PC-3 (cell line): ENCODE measurements around the gene FAM168A. TPM values are rescaled to one million over a fixed set of nuclear protein-coding genes. Genes with fewer than 3 reads are reported as not detected.

Source experiments
- ATAC-seq: fragments of 200-7000 bp; cut with Tn5 transposase; 2 replicates; pipeline ENCODE4 v1.9.1; 2020; ENCODE audit warnings: mild to moderate bottlenecking, moderate library complexity
- BruUV-seq: library from RNA; stranded (reverse); fragments of 400-500 nt; replicated peaks from 2 replicates; lab custom pipeline; 2021; lab: Mats Ljungman, UMichigan
- CTCF ChIA-PET: fragments of 300-600 bp; sonication (Branson Sonifier 250); formaldehyde crosslinking; loops from one replicate; lab custom pipeline; 2022; ENCODE audit warnings: antibody characterized with exemption; lab: Charles Lee
- POLR2A ChIA-PET: fragments of 300-600 bp; sonication (Branson Sonifier 250); formaldehyde crosslinking; loops from one replicate; lab custom pipeline; 2022; ENCODE audit warnings: antibody characterized with exemption; ENCODE audit not compliant: unreplicated experiment; lab: Charles Lee
- DNase-seq: peaks from one replicate; pipeline ENCODE4 v3.0.0-alpha.2; 2015
- H2AFZ ChIP-seq: fragments of 300-600 bp; sonication (generic); 2 replicates; pipeline ENCODE4 v1.6.0; 2016; ENCODE audit warnings: antibody characterized with exemption, low read length
- H3F3A ChIP-seq: fragments of 300-600 bp; sonication (generic); one replicate; pipeline ENCODE4 v1.6.0; 2017; ENCODE audit warnings: antibody characterized with exemption, low read length, control low read depth, mild to moderate bottlenecking; ENCODE audit not compliant: unreplicated experiment
- H3K27ac ChIP-seq: fragments of 300-600 bp; sonication (generic); 2 replicates; pipeline ENCODE4 v1.5.1; 2016; ENCODE audit warnings: mild to moderate bottlenecking, low read length
- H3K27me3 ChIP-seq: fragments of 300-600 bp; sonication (generic); 2 replicates; pipeline ENCODE4 v1.6.1; 2016; ENCODE audit warnings: low read length, mixed read lengths
- H3K36me3 ChIP-seq: fragments of 300-600 bp; sonication (generic); 2 replicates; pipeline ENCODE4 v1.6.1; 2016; ENCODE audit warnings: low read depth, mixed run types, low read length, mixed read lengths
- H3K4me1 ChIP-seq: fragments of 300-600 bp; sonication (generic); 2 replicates; pipeline ENCODE4 v1.5.1; 2016; ENCODE audit warnings: low read length; ENCODE audit not compliant: insufficient read depth
- H3K4me2 ChIP-seq: fragments of 300-600 bp; sonication (generic); 2 replicates; pipeline ENCODE4 v1.6.0; 2016; ENCODE audit warnings: low read length
- H3K4me3 ChIP-seq: fragments of 300-600 bp; sonication (generic); 2 replicates; pipeline ENCODE4 v1.5.1; 2016; ENCODE audit warnings: mild to moderate bottlenecking, low read length, mixed read lengths
- H3K79me2 ChIP-seq: fragments of 300-600 bp; sonication (generic); 2 replicates; pipeline ENCODE4 v1.6.1; 2017; ENCODE audit warnings: low read length, mixed read lengths
- H3K9ac ChIP-seq: fragments of 300-600 bp; sonication (generic); 2 replicates; pipeline ENCODE4 v1.6.0; 2016; ENCODE audit warnings: mild to moderate bottlenecking, low read length
- H3K9me2 ChIP-seq: fragments of 300-600 bp; sonication (generic); replicated peaks from 2 replicates; pipeline ENCODE4 v1.6.1; 2016; ENCODE audit warnings: mixed run types, low read length, mixed read lengths
- H3K9me3 ChIP-seq: fragments of 300-600 bp; sonication (generic); 2 replicates; pipeline ENCODE4 v1.6.1; 2016; ENCODE audit warnings: low read length, mixed read lengths
- H4K20me1 ChIP-seq: fragments of 300-600 bp; sonication (generic); 2 replicates; pipeline ENCODE4 v1.6.1; 2016; ENCODE audit warnings: low read length, mixed read lengths
- CTCF ChIP-seq: fragments of 300-600 bp; sonication (generic); conservative IDR thresholded peaks from 2 replicates; pipeline ENCODE4 v1.5.1; 2017; ENCODE audit warnings: antibody characterized with exemption, low read depth, mild to moderate bottlenecking, low read length
- EZH2 ChIP-seq: fragments of 300-600 bp; sonication (generic); IDR thresholded peaks from one replicate; pipeline ENCODE4 v1.6.1; 2017; ENCODE audit warnings: antibody characterized with exemption, mild to moderate bottlenecking, low read length; ENCODE audit not compliant: unreplicated experiment
- EZH2phosphoT487 ChIP-seq: fragments of 300-600 bp; sonication (generic); IDR thresholded peaks from 2 replicates; pipeline ENCODE4 v1.6.1; 2018; ENCODE audit warnings: mild to moderate bottlenecking, antibody characterized with exemption, low read length, borderline replicate concordance
- intact Hi-C: fragments of 100-400 bp; cut with micrococcal nuclease; formaldehyde crosslinking; loops from 2 replicates; pipeline ENCODE4 v1.9.0; 2023
- total RNA-seq: library from RNA; depleted of rRNA; stranded (reverse); fragments of >200 nt; gene quantifications from 2 replicates; pipeline ENCODE4 v1.2.3, GENCODE V29; 2014

Gene FAM168A
- total RNA-seq, 1 experiment from 2014 or later: 24.5 TPM

GRCh38 chr11:73410627-73411026, 187.3 kb downstream of the FAM168A start:
- H3K4me2 ChIP-seq: no peak overlapping the region
- peaks cover 10% of the 10 kb centered on the region for H3K4me1 ChIP-seq
- no peak overlapping the region for H2AFZ ChIP-seq
- CTCF ChIA-PET: no interaction called here
- H3K36me3 ChIP-seq: peaks cover 11% of the 10 kb centered on the region
- POLR2A ChIA-PET: no interaction called here
- no peak for ATAC-seq
- DNase-seq: no peak
- H3K27ac ChIP-seq: no peak overlapping the region
- no peak overlapping the region for H3K9ac ChIP-seq
- intact Hi-C loops: no loop called here
- H3K9me3 ChIP-seq: no peaks in the 10 kb centered on the region
- H3K9me2 ChIP-seq: no peaks in the 10 kb centered on the region
- BruUV-seq: no TSS peak
- no peak for TF ChIP-seq EZH2
- no peak for TF ChIP-seq CTCF
- no peak for TF ChIP-seq EZH2phosphoT487
- H3F3A ChIP-seq: no peaks in the 10 kb centered on the region
- no peaks in the 10 kb centered on the region for H3K79me2 ChIP-seq
- H3K4me3 ChIP-seq: no peak overlapping the region
- H3K27me3 ChIP-seq: no peaks in the 10 kb centered on the region
- no peaks in the 10 kb centered on the region for H4K20me1 ChIP-seq

GRCh38 chr11:73409431-73409830, 188.5 kb downstream of the FAM168A start:
- no peak overlapping the region for H3K4me2 ChIP-seq
- no peaks in the 10 kb centered on the region for H3K79me2 ChIP-seq
- ChIA-PET CTCF (no interaction called here), POLR2A (no interaction called here)
- no peak overlapping the region for H2AFZ ChIP-seq
- H3K9me2 ChIP-seq: no peaks in the 10 kb centered on the region
- ATAC-seq: no peak
- H3K9ac ChIP-seq: no peak overlapping the region
- TF ChIP-seq EZH2phosphoT487 (no peak), EZH2 (no peak), CTCF (no peak)
- no peak for DNase-seq
- no peaks in the 10 kb centered on the region for H4K20me1 ChIP-seq
- H3K9me3 ChIP-seq: no peaks in the 10 kb centered on the region
- H3K27ac ChIP-seq: no peak overlapping the region
- no TSS peak for BruUV-seq
- H3K27me3 ChIP-seq: no peaks in the 10 kb centered on the region
- H3K36me3 ChIP-seq: peaks cover 11% of the 10 kb centered on the region
- no peaks in the 10 kb centered on the region for H3F3A ChIP-seq
- intact Hi-C loops: no loop called here
- peaks cover 10% of the 10 kb centered on the region for H3K4me1 ChIP-seq
- H3K4me3 ChIP-seq: no peak overlapping the region

GRCh38 chr11:73406619-73407018, 191.3 kb downstream of the FAM168A start:
- POLR2A ChIA-PET: interaction anchor here (0.7 kb wide), 1 partner anchor 95 kb away, joined by 13 read pairs; no protein-coding TSS in a partner anchor
- TF ChIP-seq CTCF (no peak), EZH2phosphoT487 (no peak), EZH2 (no peak)

More at GRCh38 chr11:73406619-73407018, 191.3 kb downstream of the FAM168A start:
- no peaks in the 10 kb centered on the region for H3K9me3 ChIP-seq
- no TSS peak for BruUV-seq
- no peak overlapping the region for H3K4me2 ChIP-seq
- H3K79me2 ChIP-seq: no peaks in the 10 kb centered on the region
- H3K4me3 ChIP-seq: no peak overlapping the region
- peaks cover 11% of the 10 kb centered on the region for H3K36me3 ChIP-seq
- no peak overlapping the region for H3K27ac ChIP-seq
- no peaks in the 10 kb centered on the region for H4K20me1 ChIP-seq
- no peaks in the 10 kb centered on the region for H3K27me3 ChIP-seq
- H3K9ac ChIP-seq: no peak overlapping the region
- intact Hi-C loops: no loop called here
- no peak for ATAC-seq
- H2AFZ ChIP-seq: no peak overlapping the region
- no peak for DNase-seq
- H3K4me1 ChIP-seq: no peaks in the 10 kb centered on the region
- no peaks in the 10 kb centered on the region for H3F3A ChIP-seq
- CTCF ChIA-PET: interaction anchor here (1.1 kb wide), 1 partner anchor 219 kb away, joined by 5 read pairs; no protein-coding TSS in a partner anchor
- no peaks in the 10 kb centered on the region for H3K9me2 ChIP-seq
